ENCODE results near the gene LDLRAD4.

LDLRAD4 gene

GRCh38 chr18:13370995-13371625 is 152.6 kb downstream of the LDLRAD4 start:
- H2AFZ ChIP-seq (ENCODE audit: low read depth), result no peak overlapping the region
- H3K27me3 ChIP-seq (ENCODE audit: insufficient read depth, low read depth), result no peaks in the 10 kb centered on the region
- no peaks in the 10 kb centered on the region for H4K20me1 ChIP-seq (ENCODE audit: insufficient read depth)
- no peak overlapping the region for H3K4me2 ChIP-seq
- H3K79me2 ChIP-seq (ENCODE audit: insufficient read depth, low read depth), result no peaks in the 10 kb centered on the region
- no peak overlapping the region for H3K27ac ChIP-seq
- no peak for TF ChIP-seq CTCF (conservative IDR thresholded peaks at IDR 0.05; ENCODE audit: low read depth, low read length)
- H3K36me3 ChIP-seq (ENCODE audit: insufficient read depth), result no peaks in the 10 kb centered on the region
- H3K9ac ChIP-seq, result no peak overlapping the region
- no peak overlapping the region for H3K4me3 ChIP-seq (IDR thresholded peaks at IDR 0.05; ENCODE audit: insufficient read depth, low read depth, low read length)
- H3K4me1 ChIP-seq (ENCODE audit: low read depth, poor library complexity, severe bottlenecking), result no peaks in the 10 kb centered on the region

GRCh38 chr18:13371689-13372418 is 153.3 kb downstream of the LDLRAD4 start:
- no peak for TF ChIP-seq CTCF (conservative IDR thresholded peaks at IDR 0.05; ENCODE audit: low read depth, low read length)
- H2AFZ ChIP-seq (ENCODE audit: low read depth), result no peak overlapping the region
- H3K27me3 ChIP-seq (ENCODE audit: insufficient read depth, low read depth), result no peaks in the 10 kb centered on the region
- H3K79me2 ChIP-seq (ENCODE audit: insufficient read depth, low read depth), result no peaks in the 10 kb centered on the region
- H3K9ac ChIP-seq, result no peak overlapping the region
- H4K20me1 ChIP-seq (ENCODE audit: insufficient read depth), result no peaks in the 10 kb centered on the region
- no peaks in the 10 kb centered on the region for H3K36me3 ChIP-seq (ENCODE audit: insufficient read depth)
- no peak overlapping the region for H3K4me2 ChIP-seq
- H3K4me1 ChIP-seq (ENCODE audit: low read depth, poor library complexity, severe bottlenecking), result no peaks in the 10 kb centered on the region
- no peak overlapping the region for H3K4me3 ChIP-seq (IDR thresholded peaks at IDR 0.05; ENCODE audit: insufficient read depth, low read depth, low read length)
- no peak overlapping the region for H3K27ac ChIP-seq

- Histone ChIP-seq H3K9ac (no peak overlapping the region), H3K4me3 (IDR thresholded peaks at IDR 0.05; ENCODE audit: insufficient read depth, low read depth, low read length) (no peak overlapping the region), H4K20me1 (ENCODE audit: insufficient read depth) (no peaks in the 10 kb centered on the region), H3K4me2 (no peak overlapping the region), H3K79me2 (ENCODE audit: insufficient read depth, low read depth) (no peaks in the 10 kb centered on the region), H3K36me3 (ENCODE audit: insufficient read depth) (no peaks in the 10 kb centered on the region), H2AFZ (ENCODE audit: low read depth) (no peak overlapping the region), H3K27me3 (ENCODE audit: insufficient read depth, low read depth) (no peaks in the 10 kb centered on the region), H3K4me1 (ENCODE audit: low read depth, poor library complexity, severe bottlenecking) (no peaks in the 10 kb centered on the region), H3K27ac (no peak overlapping the region)
- no peak for TF ChIP-seq CTCF (conservative IDR thresholded peaks at IDR 0.05; ENCODE audit: low read depth, low read length)
Measured at GRCh38 chr18:13372531-13372951, 154.0 kb downstream of the LDLRAD4 start.

GRCh38 chr18:13374096-13374467 is 155.5 kb downstream of the LDLRAD4 start:
- Histone ChIP-seq H3K4me1 (ENCODE audit: low read depth, poor library complexity, severe bottlenecking) (no peaks in the 10 kb centered on the region), H3K27ac (no peak overlapping the region), H3K79me2 (ENCODE audit: insufficient read depth, low read depth) (no peaks in the 10 kb centered on the region), H3K4me3 (IDR thresholded peaks at IDR 0.05; ENCODE audit: insufficient read depth, low read depth, low read length) (no peak overlapping the region), H3K36me3 (ENCODE audit: insufficient read depth) (no peaks in the 10 kb centered on the region), H4K20me1 (ENCODE audit: insufficient read depth) (no peaks in the 10 kb centered on the region), H3K4me2 (no peak overlapping the region), H2AFZ (ENCODE audit: low read depth) (no peak overlapping the region), H3K9ac (no peak overlapping the region), H3K27me3 (ENCODE audit: insufficient read depth, low read depth) (no peaks in the 10 kb centered on the region)
- TF ChIP-seq CTCF (conservative IDR thresholded peaks at IDR 0.05; ENCODE audit: low read depth, low read length), result no peak
